ENCODE results near the gene SNRPD2.
"Not testable (repeated sequence)": the region's sequence is repeated elsewhere in the genome, so short reads cannot be mapped to it uniquely, and the experiment has no call there.

Gene SNRPD2

GRCh38 chr19:45701676-45702075, 9.9 kb upstream of the SNRPD2 start:
- DNase-seq (ENCODE audit: low spot score) = no peak

GRCh38 chr19:45693106-45693788, 1.5 kb upstream of the SNRPD2 start:
- peak; percentile 81 for DNase-seq (ENCODE audit: low spot score)

GRCh38 chr19:45692187-45693105, 693 bp upstream of the SNRPD2 start, which contains the start of gene QPCTL:
Gene QPCTL (plus strand): TSS chr19:45692666. CDS start chr19:45692704, 38 bp downstream.
- peak; percentile 99 for DNase-seq (ENCODE audit: low spot score)

DNA sequence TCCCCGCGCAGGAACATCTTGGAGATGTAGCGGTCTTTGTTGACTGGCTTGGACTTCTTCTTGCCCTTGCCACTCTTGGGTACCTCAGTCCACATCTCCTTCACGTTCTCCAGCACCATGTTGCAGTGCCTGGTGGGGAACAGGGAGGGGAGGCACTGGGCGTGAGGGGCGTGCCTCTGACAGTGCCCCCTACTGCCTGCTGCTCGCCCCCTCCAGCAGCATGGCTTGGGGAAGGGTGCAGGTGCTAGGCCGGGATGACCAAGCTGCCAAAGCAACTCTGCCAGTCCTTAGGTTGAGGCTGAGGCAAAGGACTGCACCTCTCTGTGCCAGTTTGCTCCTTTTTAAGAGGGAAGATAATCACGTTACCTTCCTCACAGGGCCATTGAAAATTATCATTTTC, 4.2 kb downstream of the SNRPD2 start:
- DNase-seq (ENCODE audit: low spot score) = no peak

GRCh38 chr19:45685045-45685444, 6.7 kb downstream of the SNRPD2 start:
- not testable (repeated sequence) for DNase-seq (ENCODE audit: low spot score)

GRCh38 chr19:45682908-45683307, 8.8 kb downstream of the SNRPD2 start:
- no peak for DNase-seq (ENCODE audit: low spot score)

GRCh38 chr19:45682117-45682516, 9.6 kb downstream of the SNRPD2 start:
- DNase-seq (ENCODE audit: low spot score) = no peak

DNA sequence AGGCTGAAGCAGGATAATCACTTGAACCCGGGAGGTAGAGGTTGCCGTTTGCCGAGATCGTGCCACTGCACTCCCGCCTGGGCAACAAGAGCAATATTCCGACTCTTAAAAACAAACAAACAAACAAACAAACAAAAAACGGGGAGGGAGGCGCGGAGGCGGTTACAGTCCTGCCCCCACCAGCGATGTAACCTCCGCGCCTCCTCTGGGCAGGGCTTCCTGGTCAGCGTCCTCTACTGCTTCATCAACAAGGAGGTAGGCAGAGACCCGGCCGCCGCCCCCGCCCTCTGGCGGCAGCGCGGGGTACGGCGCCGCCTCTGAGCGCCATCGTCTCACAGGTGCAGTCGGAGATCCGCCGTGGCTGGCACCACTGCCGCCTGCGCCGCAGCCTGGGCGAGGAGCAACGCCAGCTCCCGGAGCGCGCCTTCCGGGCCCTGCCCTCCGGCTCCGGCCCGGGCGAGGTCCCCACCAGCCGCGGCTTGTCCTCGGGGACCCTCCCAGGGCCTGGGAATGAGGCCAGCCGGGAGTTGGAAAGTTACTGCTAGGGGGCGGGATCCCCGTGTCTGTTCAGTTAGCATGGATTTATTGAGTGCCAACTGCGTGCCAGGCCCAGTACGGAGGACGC, 10.2 kb downstream of the SNRPD2 start:
- peak; percentile 90 for DNase-seq (ENCODE audit: low spot score)

- peak; percentile 86 for DNase-seq (ENCODE audit: low spot score)
Observed at GRCh38 chr19:45677351-45678230, 14.2 kb downstream of the SNRPD2 start.

GRCh38 chr19:45676851-45677263, 14.9 kb downstream of the SNRPD2 start:
- DNase-seq (ENCODE audit: low spot score) = no peak

DNA sequence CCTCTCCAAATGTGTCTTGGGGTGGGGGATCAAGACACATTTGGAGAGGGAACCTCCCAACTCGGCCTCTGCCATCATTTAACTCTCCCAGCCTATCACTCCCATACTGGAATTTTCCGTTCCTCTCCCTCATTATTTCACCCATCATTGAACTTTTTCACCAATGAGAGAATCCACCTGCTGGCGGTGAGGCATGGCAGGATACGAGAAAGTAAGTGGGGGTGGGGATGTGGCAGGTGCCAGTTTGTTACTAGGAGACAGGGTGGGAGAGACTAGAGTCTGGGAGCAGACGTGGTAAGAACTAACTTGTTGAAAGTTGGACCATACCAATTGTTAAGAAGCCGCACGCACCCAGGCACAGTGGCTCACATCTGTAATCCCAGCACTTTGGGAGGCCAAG, 16.8 kb downstream of the SNRPD2 start:
- DNase-seq (ENCODE audit: low spot score) = no peak

- DNase-seq (ENCODE audit: low spot score) = peak; percentile 83
Observed at GRCh38 chr19:45670670-45671453, 20.9 kb downstream of the SNRPD2 start.

GRCh38 chr19:45668342-45668871, 23.3 kb downstream of the SNRPD2 start:
- no peak for DNase-seq (ENCODE audit: low spot score)

GRCh38 chr19:45667620-45668341, 24.0 kb downstream of the SNRPD2 start, which contains the start of gene GIPR:
Gene GIPR (plus strand): TSS chr19:45668221. CDS start chr19:45669521, 1,300 bp downstream.
- DNase-seq (ENCODE audit: low spot score) = peak; percentile 53

DNA sequence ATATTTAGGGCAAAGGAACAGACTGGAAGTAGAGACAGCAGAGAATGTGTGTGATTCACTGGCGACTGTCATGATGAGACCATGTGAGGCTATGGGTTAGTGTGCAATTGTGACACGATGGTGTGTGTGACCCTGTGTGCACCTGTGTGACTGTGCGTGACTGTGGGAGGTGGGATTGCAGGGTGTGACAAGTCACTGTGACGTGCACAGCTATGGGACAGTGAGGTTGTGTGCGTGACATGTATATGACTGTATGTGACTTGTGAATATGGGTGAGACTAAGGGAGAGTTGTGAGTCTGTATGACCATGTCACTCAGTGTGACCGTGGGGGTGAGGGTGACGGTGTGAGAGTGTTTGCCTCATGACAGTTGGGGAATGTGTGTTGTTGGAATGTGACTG, 27.2 kb downstream of the SNRPD2 start:
- no peak for DNase-seq (ENCODE audit: low spot score)

DNA sequence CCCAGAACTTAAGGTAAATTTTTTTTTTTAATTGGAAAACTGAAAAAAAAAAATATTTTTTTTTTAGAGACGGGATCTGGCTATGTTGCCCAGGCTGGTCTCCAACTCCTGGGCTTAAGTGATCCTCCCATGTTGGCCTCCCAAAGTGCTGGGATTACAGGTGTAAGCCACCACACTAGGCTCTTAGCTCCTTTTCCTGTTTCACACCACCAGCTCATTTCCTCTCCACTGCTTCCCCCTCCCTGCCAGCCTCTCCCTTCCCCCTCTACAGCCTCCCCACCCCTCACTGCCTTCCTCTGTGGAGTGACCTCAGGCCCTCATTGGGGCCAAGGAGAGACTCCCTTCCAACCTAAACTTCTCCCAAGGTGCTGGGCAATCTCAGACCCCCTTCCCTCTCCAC, 28.0 kb downstream of the SNRPD2 start:
- DNase-seq (ENCODE audit: low spot score) = no peak

DNA sequence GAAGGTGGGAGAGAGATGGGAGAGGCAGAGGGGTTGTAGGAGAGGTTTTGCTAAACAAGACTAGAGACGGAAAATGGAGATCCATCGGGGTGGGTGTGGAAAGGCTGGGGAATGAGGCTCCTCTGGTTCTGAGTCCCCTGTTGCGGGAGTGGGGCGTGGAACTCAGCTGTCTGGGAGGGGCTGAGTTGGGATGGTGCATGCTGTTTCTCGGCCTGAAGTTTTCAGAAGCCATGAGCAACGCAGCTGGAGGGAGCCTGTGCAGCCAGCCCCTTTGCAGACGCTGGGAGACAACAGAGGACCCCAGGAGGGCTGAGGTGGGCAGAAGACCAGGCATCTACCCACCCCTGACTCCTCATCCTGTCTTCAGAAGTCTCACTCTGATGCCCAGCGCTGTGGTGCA, 31.1 kb downstream of the SNRPD2 start:
- DNase-seq (ENCODE audit: low spot score) = no peak

GRCh38 chr19:45659096-45659729, 32.5 kb downstream of the SNRPD2 start:
- DNase-seq (ENCODE audit: low spot score) = no peak

DNA sequence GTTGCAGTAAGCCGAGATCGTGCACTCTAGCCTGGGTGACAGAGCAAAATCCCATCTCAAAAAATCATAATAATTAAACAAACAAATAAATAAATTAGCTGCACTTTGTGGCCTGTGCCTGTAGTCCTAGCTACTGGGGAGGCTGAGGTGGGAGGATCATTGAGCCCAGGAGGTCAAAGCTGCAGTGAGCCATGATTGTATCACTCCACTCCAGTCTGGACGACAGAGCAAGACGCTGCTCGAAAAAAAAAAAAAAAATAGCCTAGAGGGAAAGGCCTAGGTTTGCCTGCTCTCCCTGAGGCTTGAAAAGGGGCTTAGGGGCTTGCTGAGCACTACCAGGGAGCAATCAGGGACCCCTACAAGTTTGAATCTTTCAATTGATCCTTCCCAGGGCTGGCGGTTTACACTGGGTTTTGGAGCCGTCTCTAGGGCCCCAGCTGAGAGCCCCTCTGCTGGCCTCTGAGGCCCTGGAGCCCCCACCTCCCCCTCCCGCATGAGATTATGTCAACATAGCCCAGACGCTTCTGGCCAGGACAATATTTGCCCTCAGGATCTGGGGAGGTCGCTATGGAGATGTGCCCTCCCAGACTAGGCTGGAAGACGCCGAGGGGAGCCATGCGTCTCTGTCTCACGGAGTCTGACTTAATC, 34.1 kb downstream of the SNRPD2 start:
- DNase-seq (ENCODE audit: low spot score) = no peak

Data from LoVo (cell line).